ENCODE measurements around the gene LIN7A. TPM values are rescaled to one million over a fixed set of nuclear protein-coding genes. Genes with fewer than 3 reads are reported as not detected.

The LIN7A gene, protein sequence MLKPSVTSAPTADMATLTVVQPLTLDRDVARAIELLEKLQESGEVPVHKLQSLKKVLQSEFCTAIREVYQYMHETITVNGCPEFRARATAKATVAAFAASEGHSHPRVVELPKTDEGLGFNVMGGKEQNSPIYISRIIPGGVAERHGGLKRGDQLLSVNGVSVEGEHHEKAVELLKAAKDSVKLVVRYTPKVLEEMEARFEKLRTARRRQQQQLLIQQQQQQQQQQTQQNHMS
- total RNA-seq: 0.09 and 0.56 TPM in 2 replicates

DNA sequence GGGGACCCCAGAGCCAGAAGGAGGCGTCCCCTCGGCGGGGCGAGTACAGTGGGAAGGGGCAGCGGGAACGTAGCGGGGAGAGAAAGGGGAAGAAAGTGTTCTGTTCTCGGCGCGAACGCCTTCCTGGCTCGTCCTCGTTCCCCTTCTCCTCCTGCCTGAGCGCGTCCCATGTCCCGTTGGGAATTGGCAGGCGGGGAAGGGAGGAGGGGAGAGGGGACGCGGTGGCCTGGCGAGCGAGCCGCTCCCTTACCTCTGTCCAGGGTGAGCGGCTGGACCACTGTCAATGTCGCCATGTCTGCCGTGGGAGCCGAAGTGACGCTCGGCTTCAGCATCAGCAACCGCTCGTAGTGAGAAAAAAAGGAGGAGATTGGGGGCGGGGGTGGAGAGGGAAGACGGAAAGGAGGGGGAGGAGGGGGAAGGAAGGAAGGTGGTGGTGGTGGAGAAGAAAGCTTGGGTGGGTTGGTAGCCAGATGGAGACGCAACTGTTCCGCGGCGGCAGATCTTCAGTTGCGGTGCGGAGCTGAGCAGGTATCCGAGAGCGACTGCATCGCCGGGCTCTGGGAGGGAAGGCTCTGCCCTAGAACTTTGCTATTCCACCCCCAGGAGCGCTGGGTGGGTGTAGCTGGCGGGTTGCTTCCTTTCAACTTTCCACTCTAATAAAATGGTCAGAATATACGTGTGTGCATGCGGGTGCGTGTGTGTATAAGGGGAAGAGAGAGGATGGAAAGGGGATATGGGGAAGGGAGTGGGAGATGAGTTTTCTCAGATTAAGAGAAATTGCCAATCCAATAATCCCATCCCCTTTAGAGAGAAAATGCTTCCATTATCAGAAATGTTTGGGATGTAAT lies at the start of gene LIN7A:
LIN7A (minus strand) TSS at position 544 of the 848 bp plus-strand sequence; CDS start at position 332, 212 bp downstream.

Other genes with a start within 250 kb of the LIN7A start
- not detected in 2 replicates for gene MYF6, start 230.3 kb downstream of the LIN7A start, total RNA-seq
- gene MYF5, start 221.0 kb downstream of the LIN7A start, total RNA-seq: not detected in 2 replicates
- 0.21 TPM in 1 of 2 replicates, not detected in the other for gene ACSS3, start 140.1 kb upstream of the LIN7A start, total RNA-seq